HFF-Myc (cell line): Measurements from ENCODE around the gene CMIP.
"Not testable (repeated sequence)": the region's sequence is repeated elsewhere in the genome, so short reads cannot be mapped to it uniquely, and the experiment has no call there.

Experiments
- DNase-seq: peaks from one replicate; pipeline ENCODE4 v3.0.0-alpha.2; 2011; ENCODE audit warnings: low read depth; ENCODE audit errors: extremely low read depth
- H3K4me3 ChIP-seq: replicated peaks from 2 replicates; pipeline ENCODE4 v1.5.1; 2011; ENCODE audit warnings: low read depth, mild to moderate bottlenecking, control low read depth, low read length
- TF ChIP-seq, protein P1 (sequence below): IDR thresholded peaks from 2 replicates; pipeline ENCODE4 v1.5.1; 2012; ENCODE audit warnings: mild to moderate bottlenecking, low read depth, low read length, control low read depth; ENCODE audit errors: missing control alignments

The CMIP gene

DNA sequence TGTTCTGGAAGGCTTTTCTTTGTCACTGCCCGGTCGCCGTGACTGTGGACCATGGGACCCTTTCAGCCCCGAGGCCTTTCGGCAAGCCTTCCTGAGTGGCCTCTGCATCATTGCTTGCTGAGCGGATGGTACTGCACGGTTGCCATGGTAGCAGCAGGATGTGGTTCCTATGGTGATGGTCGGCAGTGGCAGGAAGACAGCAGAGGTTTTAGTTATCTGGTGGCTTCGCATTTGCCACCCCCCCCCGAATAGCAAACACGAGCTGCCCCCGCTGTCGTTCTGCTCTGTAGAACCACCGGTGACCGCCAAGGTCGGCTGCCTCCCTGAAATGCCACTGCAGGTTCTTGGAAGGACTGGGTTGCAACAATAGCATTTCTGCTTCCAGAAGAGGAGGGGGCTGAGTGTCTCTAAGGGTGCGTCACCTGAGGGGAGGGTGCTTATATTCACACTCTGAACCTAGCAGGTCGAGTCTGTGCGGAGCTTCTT lies 76.6 kb downstream of the CMIP start:
- no peak for DNase-seq
- no peak overlapping the region for H3K4me3 ChIP-seq
- TF ChIP-seq, protein P1, sequence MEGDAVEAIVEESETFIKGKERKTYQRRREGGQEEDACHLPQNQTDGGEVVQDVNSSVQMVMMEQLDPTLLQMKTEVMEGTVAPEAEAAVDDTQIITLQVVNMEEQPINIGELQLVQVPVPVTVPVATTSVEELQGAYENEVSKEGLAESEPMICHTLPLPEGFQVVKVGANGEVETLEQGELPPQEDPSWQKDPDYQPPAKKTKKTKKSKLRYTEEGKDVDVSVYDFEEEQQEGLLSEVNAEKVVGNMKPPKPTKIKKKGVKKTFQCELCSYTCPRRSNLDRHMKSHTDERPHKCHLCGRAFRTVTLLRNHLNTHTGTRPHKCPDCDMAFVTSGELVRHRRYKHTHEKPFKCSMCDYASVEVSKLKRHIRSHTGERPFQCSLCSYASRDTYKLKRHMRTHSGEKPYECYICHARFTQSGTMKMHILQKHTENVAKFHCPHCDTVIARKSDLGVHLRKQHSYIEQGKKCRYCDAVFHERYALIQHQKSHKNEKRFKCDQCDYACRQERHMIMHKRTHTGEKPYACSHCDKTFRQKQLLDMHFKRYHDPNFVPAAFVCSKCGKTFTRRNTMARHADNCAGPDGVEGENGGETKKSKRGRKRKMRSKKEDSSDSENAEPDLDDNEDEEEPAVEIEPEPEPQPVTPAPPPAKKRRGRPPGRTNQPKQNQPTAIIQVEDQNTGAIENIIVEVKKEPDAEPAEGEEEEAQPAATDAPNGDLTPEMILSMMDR: no peak

DNA sequence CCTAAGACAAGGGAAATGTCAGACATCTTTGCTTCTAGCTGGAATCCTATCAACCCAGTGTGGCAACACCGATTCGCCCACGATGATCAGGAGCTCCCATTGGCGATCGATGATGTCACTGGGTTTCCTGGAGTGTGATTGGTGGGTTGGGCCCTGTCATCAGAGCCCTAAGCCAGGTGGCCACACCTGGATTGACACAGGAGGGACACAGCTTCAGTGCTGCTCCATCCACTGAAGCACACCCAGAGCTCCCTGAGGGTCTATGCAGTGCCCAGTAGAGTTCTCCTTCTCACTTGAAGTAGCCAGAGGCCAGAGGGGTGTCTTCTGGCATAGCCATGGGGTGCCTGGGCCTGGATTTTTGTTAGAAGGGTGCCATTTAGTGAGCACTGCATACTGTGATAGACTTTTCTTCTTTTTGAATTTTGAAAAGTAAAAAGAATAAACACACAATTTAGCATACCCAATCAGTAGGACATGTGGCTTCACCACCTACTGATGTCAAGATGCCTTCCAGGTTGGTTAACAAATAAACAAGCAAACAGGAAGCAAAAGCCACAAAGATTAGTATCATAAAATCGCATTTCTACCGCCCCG lies 77.6 kb downstream of the CMIP start:
- DNase-seq: no peak
- TF ChIP-seq, protein P1: no peak
- no peak overlapping the region for H3K4me3 ChIP-seq

DNA sequence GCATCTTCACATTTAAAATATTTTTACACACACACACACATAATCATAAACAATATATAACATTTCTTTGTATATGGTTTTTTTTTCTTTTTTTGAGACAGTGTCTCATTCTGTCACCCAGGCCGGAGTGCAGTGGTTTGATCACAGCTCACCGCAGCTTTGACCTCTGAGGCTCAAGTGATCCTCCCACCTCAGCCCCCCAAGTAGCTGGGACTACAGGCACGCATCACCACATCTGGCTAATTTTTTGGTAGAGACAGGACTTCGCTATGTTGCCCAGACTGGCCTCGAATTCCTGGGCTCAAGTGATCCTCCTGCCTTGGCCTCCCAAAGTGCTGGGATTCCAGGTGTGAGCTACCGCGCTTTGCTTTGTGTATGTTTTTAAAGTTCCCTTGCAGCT lies 78.2 kb downstream of the CMIP start:
- not testable (repeated sequence) for DNase-seq, H3K4me3 ChIP-seq

DNA sequence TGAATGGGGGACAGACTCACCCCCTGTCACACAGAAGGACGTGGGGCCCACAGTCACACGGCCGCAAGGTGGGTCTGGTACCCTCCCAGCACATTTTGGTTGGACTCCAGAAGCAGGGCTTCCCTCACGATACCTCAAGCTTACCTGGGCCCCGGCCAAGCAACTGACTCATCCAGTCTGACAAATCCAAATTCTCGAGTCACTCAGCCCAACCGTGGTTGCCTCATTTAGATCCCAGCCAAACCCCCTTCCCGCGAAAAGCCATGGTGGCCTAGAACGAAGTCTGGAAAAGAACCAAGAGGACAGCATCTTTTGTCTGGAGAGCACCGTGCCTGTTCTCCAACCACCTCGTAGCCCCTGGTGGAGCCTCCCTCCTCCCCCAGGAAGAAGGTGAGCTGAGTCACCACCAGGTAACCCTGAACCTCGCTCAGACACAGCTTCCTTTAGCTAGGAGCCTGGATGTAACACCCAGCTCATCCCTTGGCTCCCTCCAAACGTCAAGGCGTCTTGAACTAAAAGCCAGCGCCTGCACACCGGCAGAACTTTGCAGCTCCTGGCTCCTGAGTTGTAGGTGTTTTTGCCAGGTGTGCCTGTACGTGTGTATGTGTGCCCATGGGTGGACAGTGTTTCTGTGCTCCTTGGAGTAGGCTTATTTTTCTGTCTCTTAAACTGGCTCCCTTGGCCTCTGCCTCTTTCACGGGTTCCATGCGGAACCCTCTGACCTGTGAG lies 78.9 kb downstream of the CMIP start:
- no peak overlapping the region for H3K4me3 ChIP-seq
- DNase-seq: no peak
- TF ChIP-seq, protein P1: no peak

DNA sequence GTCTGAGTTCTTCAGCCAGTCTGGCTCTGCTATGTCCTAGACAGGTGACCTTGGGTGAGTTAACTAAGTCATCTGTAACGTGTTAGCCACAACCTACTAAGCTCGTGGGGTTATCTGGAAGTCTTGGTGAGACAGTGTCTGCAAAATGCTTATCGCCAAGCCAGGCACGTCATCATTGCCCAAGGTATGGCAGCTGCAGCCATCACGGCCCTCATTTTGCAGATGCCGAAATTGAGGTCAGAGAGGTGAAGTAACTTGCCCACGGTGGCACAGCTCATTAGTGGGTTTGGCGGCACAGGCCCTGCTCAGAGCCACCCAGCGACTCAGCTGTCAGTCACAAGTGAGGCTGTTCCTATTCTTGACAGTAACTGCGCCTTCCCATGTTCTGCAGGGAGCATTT lies 79.8 kb downstream of the CMIP start:
- DNase-seq: no peak
- TF ChIP-seq, protein P1: no peak
- no peak overlapping the region for H3K4me3 ChIP-seq

DNA sequence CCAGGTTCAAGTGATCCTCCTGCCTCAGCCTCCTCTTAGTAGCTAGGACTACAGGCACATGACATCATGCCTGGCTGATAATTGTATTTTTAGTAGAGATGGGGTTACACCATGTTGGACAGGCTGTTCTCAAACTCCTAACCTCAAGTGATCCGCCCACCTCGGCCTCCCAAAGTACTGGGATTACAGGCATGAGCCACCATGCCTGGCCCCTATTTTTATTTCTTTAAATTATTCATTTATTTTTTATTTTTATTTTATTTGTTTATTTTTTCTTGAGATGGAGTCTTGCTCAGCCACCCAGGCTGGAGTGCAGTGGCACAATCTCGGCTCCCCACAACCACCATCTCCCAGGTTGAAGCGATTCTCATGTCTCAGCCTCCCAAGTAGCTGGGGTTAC lies 80.3 kb downstream of the CMIP start:
- H3K4me3 ChIP-seq, DNase-seq: not testable (repeated sequence)

DNA sequence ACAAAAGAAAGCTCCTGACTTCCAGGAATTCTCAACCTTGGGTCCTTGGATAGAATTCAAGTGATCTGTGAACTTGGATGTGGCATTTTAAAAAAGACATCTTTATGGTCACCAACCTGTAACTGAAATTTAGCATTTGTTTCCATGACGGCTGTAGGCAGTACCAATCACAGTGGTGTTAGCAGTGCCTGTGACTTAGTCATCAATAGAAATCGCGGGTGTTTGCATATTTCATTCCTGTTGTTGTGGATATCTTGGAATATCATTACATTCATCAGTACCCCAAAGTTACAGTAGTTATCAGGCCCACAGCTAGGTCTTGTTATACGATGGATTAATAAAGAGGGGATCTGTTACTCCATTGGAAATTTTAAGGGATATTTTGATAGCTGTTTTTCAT lies 81.6 kb downstream of the CMIP start:
- H3K4me3 ChIP-seq: no peak overlapping the region
- TF ChIP-seq, protein P1: no peak
- DNase-seq: no peak

DNA sequence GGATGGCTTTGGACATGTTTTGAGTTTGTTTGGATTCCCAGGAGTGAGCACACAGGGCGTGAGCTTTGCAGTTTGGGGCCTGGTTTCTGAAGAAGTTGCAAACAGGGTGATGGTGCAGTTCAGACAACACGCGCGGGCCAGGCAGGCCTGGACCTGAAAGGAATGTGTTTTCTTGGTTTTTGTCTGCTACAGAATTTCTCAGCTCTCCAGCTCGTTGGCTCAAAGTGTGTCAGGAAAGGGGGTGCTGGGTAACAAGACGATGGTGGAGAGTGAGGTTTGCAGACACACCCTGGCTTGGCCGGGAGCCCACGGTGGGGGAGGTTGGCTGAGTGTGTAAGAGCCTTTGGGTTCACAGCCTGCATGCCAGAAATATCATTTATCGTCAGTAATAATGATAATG lies 82.3 kb downstream of the CMIP start:
- H3K4me3 ChIP-seq: no peak overlapping the region
- TF ChIP-seq, protein P1: no peak
- no peak for DNase-seq
